HG03039 (cell line): ENCODE results near the gene GGPS1.
"Not testable (repeated sequence)": the region's sequence is repeated elsewhere in the genome, so short reads cannot be mapped to it uniquely, and the experiment has no call there.

Experiments
- ATAC-seq: cut with Tn5 transposase; IDR thresholded peaks from one replicate; pipeline ENCODE4 v1.9.1; 2021; ENCODE audit warnings: mild to moderate bottlenecking, moderate library complexity; ENCODE audit not compliant: unreplicated experiment

The GGPS1 gene

GRCh38 chr1:235304549-235305451 is 23.6 kb upstream of the GGPS1 start:
- ATAC-seq: no peak

GRCh38 chr1:235307158-235308124 is 20.9 kb upstream of the GGPS1 start:
- no peak for ATAC-seq

- not testable (repeated sequence) for ATAC-seq
Measured at GRCh38 chr1:235309206-235309605, 19.2 kb upstream of the GGPS1 start.

GRCh38 chr1:235313262-235313661 is 15.1 kb upstream of the GGPS1 start:
- ATAC-seq: no peak

- no peak for ATAC-seq
Measured at GRCh38 chr1:235313931-235314678, 14.3 kb upstream of the GGPS1 start.

GRCh38 chr1:235315173-235315572 is 13.2 kb upstream of the GGPS1 start:
- no peak for ATAC-seq

GRCh38 chr1:235315735-235316134 is 12.6 kb upstream of the GGPS1 start:
- no peak for ATAC-seq

GRCh38 chr1:235317168-235317567 is 11.2 kb upstream of the GGPS1 start:
- no peak for ATAC-seq

- no peak for ATAC-seq
Measured at GRCh38 chr1:235319255-235319654, 9.1 kb upstream of the GGPS1 start.

GRCh38 chr1:235320521-235321179 is 7.7 kb upstream of the GGPS1 start:
- ATAC-seq: no peak

- no peak for ATAC-seq
Measured at GRCh38 chr1:235324296-235324695, 4.1 kb upstream of the GGPS1 start.

GRCh38 chr1:235325139-235325538 is 3.2 kb upstream of the GGPS1 start:
- no peak for ATAC-seq

GRCh38 chr1:235325854-235326253 is 2.5 kb upstream of the GGPS1 start:
- ATAC-seq: no peak

- no peak for ATAC-seq
Measured at GRCh38 chr1:235326719-235327558, 1.4 kb upstream of the GGPS1 start.

GRCh38 chr1:235327559-235328270 is 655 bp upstream of the GGPS1 start, which contains the start of gene ARID4B:
TSS of gene ARID4B (minus strand) at chr1:235328179. CDS start at chr1:235326919, 1,260 bp downstream.
- ATAC-seq: peak; percentile 7

- peak; percentile 7 for ATAC-seq
Measured at GRCh38 chr1:235329139-235329902, 951 bp downstream of the GGPS1 start.

- ATAC-seq: no peak
Measured at GRCh38 chr1:235330918-235331285, 2.5 kb downstream of the GGPS1 start.

GRCh38 chr1:235331401-235331800 is 3.0 kb downstream of the GGPS1 start:
- no peak for ATAC-seq
